ENCODE data around the gene VSIG4. TPM values are rescaled to one million over a fixed set of nuclear protein-coding genes. Genes with fewer than 3 reads are reported as not detected.

VSIG4 gene
- total and polyA plus RNA-seq, 10 of the 15 experiments (the other 5 are each of a cell fraction or from before 2014, with no cell fraction given), result 0.05 to 0.36 TPM; not detected in 8

- TF ChIP-seq ATF2 (IDR thresholded peaks at IDR 0.05; ENCODE audit: low read length) (no peak; the same call in 1 of the 2 replicates), TBL1XR1 (IDR thresholded peaks at IDR 0.05; ENCODE audit: low read depth, low read length) (no peak), PKNOX1 (IDR thresholded peaks at IDR 0.05) (no peak), ETV6 (conservative IDR thresholded peaks at IDR 0.05 in 1 of 2, IDR thresholded peaks at IDR 0.05 in 1 of 2; ENCODE audit: borderline replicate concordance in 1 of 2, low read depth in 1 of 2) (no peak), IKZF2 (IDR thresholded peaks at IDR 0.05) (peak; percentile 78 to 88), MYB (IDR thresholded peaks at IDR 0.05; ENCODE audit: borderline replicate concordance, low read depth, low read length) (no peak), CREM (IDR thresholded peaks at IDR 0.05; ENCODE audit: low read depth) (no peak), SMARCA5 (IDR thresholded peaks at IDR 0.05) (peak; percentile 74), NR2F1 (conservative IDR thresholded peaks at IDR 0.05) (peak; percentile 96), RAD51 (IDR thresholded peaks at IDR 0.05) (no peak), HDAC6 (IDR thresholded peaks at IDR 0.05; ENCODE audit: unreplicated experiment) (no peak), ZZZ3 (IDR thresholded peaks at IDR 0.05; ENCODE audit: control insufficient read depth, insufficient read length, low read depth) (no peak), MAX (IDR thresholded peaks at IDR 0.05; ENCODE audit: low read depth, low read length) (peak; percentile 58; the same call in 1 of the 2 replicates), CUX1 (IDR thresholded peaks at IDR 0.05; ENCODE audit: insufficient replicate concordance, low read depth, low read length) (no peak), SKIL (IDR thresholded peaks at IDR 0.05; ENCODE audit: low read depth, poor library complexity, severe bottlenecking) (no peak), KLF5 (IDR thresholded peaks at IDR 0.05; ENCODE audit: partially characterized antibody) (no peak)
Measured at GRCh38 chrX:66042307-66043077, 2.6 kb upstream of the VSIG4 start (continued).

Data from GM12878 (cell line).